HG03039 (cell line): Measurements from ENCODE around the gene PXMP2.
A peak's percentile ranks its signal among the peaks of the same experiment; 100 is the strongest.

Source experiments
- ATAC-seq: cut with Tn5 transposase; IDR thresholded peaks from one replicate; pipeline ENCODE4 v1.9.1; 2021; ENCODE audit warnings: mild to moderate bottlenecking, moderate library complexity; ENCODE audit not compliant: unreplicated experiment

PXMP2 gene

DNA sequence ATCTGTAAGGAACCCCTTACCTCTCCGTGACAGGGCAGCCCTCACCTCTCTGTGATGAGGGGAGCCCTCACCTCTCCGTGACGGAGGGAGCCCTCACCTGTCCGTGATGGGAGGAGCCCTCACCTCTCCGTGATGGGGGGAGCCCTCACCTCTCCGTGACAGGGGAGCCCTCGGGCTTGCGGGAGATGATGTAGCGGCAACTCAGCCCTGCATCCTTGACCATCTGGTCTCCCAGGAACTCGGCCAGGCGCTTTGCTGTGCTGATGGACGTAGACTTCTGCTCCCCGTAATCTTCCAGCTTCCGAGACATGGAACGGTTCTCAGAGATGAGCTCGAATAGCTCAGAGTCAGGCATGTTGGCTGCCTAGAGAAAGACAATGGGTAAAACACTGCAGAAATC is 28.2 kb upstream of the PXMP2 start:
- no peak for ATAC-seq

DNA sequence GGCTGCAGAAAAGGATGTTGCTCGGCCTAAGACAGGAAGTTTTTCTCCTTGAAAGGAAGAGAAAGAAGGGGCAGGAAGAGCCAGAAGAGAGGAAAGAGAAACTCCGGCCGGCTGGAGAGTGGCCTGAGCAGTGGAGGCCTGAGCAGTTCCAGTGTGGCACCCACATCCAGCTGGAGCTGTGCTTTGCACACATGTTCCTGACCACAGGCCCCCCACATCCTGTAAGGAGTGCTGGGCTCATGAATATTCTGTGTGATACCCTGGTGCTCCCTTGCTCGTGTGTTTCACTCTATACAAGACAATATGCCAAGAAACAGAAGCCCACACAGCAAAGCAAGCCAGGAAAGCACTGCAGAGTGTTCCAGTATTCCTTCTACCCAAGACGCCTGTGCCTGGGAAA is 27.3 kb upstream of the PXMP2 start:
- no peak for ATAC-seq

DNA sequence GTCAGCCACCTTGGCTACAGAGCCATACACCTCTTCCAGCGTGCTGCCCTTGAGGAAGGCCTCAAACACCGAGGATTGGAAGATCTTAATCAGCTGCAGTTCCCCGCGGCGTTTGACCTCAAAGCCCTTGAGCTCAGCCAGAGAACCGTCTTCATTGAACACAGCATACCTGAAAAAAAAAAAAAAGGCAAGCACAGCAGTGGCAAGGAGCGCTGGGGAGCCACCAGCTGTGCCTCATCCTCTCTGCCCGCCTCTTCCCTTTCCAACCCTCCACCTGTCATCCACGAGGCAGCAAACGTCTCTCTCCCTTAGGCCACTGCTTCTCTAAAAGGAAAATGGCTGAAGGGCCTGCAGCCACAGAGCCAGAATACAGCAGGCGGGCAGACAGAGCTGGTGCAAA is 26.4 kb upstream of the PXMP2 start:
- no peak for ATAC-seq

DNA sequence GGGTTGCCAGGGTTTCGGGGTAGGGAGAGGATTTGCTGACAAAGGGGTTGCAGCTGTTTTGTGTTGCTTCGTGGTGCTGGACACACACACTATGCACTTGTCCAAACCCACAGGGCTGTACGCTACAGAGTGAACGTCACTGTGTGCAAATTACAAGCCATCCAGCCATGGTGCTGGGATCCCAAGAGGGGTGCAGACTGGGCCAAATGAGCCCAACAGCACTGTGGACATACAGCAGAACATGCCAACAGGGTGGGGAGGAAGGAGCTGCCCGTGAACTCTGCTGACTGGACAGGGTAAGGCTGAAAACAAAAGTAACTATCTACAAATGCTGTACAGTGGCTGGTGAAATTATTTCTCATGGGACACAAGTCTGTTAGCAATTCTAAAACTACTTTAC is 25.4 kb upstream of the PXMP2 start:
- no peak for ATAC-seq

DNA sequence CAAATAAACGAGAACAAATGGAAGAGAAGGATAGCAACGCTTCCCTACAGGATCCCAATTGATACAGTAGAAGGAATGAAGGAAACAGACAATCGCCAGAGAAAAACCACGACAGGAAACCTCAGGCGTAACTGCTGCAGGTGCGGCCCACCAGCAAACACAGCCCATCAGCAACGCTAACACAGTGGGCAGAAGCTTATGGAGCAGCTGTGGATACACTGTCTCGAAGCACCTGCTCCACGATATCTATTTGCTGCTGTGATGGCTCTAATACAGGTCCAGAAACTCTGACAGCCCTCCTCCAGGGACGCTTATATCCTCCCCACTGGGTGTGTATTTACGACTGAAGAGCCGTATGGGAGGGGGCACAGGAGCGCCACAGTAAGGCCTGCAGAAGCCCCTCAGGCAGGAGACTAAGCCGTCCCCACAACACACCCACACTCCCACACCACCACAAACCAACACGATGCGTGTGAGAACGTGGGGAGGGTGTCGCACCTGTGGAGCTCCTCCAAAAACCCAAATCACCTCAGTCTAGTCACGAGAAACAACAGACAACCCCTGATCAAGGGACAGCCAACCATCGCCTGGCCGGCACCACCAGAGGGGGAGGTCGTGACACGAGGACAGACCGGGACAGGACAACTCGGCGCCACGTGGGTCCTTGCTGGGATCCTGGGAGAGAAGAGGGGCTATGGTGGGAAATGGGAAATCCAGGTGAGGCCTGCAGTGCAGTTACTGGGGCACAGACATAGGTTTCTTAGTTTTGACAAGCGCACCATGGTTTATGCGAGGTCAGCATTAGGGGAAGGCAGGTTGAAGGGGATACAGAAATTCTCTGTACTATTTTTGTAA is 24.3 kb upstream of the PXMP2 start:
- no peak for ATAC-seq

DNA sequence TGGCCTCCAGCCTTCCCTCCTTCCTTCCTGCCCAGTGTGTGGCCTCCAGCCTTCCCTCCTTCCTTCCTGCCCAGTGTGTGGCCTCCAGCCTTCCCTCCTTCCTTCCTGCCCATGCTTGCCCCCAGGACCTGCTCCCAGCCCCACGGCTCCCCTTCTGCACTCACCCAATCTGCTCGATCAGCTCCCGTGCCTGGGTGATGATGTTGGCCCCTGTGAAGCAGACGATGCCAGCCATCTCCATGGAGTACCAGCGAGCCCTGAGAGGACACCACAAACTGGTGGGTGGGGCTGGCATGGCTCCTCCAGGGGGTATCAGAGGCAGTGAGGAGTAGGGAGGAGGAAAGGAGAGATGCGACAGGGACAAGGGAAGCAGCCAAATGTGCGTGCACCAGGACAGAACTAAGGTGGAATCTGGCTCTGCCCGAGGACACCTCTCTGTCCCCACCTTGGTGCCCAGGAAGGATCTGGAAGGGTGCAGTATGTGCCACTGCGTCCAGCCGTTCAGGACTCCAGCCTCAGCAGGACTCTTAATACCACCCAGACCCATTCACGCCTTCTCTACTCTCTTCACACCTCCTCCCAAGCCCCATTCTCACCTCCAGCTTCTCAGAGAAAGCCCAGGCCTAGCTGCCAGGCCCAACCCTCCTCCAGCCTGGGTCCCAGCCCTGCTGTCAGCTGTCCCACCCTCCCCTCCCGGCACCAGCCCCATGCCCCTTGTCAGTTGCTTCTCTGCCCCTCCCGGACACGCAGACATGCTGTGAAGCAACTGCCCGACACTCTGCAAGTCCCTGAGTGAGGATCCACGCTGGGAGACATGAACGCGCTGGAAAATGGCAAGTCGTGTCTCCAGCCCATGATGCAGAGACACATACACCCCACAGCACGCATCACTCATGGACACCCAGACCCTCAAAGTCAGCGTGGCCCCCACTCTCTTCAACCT is 22.9 kb upstream of the PXMP2 start:
- ATAC-seq = no peak

DNA sequence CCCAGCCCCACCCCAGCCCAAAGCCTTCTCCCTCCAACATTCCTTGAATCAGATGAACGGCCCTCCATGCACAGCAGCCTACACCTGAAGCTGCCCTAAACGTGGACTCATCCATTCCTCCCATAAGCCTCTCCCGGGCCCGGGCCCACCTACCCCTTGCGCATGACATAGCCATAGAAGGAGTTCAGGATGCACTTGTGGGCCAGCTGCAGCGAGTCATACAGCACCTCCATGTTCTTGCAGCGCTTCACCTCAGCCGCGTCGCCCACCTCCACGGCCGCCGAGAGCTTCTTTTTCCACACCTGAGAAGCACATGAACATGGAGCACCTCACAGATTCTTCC is 22.3 kb upstream of the PXMP2 start:
- ATAC-seq = no peak

DNA sequence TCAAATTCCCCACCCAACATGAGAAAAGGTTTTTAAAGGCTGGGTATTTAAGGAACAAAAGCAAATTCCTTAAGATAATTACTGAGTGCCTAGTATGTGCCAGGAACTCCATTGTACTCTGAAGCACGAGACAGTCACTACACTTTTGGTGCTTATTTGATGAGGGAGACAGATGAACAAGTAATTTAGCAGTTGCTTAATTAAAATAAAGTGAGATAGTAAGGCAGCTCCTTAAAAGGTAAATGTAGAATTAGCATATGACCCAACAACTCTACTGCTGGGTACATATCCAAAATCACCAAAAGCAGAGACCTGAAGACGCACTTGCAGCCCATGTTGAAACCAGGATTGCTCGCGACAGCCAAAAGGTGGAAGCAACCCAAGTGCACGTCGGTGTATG is 21.6 kb upstream of the PXMP2 start:
- ATAC-seq = no peak

DNA sequence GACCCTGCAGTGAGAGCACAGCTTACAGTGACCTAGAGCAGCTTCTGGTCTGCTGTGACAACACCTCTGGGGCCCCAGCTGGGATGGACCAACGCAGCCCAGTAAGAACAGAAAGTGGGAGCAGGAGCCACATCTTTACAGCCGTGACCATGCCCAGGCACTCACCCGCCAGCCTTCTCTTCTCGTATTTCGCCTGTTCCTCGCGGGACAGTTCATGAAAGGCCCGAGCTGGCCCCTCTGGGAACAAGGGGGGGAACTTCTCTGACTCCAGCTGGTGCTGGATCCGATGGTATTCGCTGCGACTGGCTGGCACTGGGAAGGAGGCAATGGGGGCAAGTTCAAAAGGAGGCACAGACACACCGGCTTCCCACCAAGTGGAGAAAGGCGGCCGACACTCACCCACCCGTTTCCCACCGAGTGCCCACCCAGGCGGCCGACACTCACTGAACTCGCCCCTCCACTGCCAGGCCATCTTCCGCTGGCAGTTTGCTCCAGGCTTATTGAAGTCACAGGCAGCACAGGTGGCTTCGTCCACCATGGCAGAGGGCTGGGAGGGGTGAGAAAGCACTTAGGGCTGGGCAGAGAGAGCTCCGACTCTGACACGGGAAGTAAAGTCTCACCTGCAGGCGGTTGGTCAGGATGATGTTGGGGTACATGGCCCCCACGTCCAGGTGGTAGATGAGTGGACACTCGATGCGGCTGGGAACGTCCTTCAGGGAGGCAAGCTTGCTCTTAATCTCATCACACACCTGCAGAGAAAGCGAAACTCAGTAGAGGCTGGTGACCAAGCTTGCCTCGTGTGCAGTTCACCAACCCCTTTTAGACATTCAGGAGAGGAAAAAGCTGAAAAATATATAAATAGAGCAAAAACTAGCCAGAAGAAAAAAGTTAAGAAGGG is 18.9 kb upstream of the PXMP2 start:
- ATAC-seq = no peak

DNA sequence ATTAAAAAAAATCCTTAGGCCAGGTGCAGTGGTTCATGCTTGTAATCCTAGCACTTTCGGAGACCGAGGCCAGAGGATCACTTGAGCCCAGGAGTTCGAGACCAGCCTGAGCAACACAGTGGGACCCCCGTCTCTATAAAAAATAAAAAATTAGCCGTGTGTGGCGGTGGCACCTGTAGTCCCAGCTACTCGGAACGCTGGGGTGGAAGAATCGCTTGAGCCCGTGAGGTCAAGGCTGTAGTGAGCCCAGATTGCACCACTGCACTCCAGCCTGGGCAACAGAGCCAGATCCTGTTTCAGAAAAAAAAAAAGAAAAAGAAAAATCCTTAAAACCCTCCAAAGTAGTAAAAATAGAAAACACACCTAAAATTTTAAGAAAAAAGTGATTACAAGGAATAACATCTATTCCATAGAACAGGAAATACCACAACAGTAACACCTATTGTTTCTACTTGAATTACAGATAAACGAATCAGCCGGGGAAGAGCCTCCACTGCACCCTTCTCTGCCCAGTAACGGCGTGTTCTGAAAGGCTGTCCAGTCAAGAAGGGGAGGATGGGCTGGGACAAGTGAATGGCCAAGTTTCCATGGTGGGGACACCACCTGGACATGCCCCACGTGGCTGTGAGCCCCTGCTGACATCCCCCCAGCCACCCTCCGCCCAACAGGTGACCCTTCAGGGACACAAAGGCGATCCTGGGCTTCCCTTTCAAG is 18.1 kb upstream of the PXMP2 start:
- no peak for ATAC-seq

DNA sequence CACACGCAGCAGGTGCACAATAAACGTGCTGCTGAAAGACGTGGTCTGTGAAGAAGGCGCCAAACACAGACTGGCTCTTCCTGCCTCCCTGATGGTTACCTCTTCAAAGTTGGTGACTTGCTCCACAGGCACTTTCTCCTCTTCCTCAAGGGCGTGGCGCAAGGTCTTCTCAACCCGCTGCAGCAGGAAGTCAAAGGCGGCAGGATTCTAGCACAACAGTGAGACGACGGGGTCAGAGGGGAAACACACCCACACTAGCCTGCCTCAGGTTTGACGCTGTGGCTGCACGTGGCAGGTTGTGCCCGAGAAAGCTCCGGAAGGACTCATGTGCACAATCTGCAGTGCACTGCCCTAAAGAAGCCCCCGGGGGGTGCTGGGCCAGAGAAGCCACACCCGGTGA is 15.3 kb upstream of the PXMP2 start:
- ATAC-seq = no peak

DNA sequence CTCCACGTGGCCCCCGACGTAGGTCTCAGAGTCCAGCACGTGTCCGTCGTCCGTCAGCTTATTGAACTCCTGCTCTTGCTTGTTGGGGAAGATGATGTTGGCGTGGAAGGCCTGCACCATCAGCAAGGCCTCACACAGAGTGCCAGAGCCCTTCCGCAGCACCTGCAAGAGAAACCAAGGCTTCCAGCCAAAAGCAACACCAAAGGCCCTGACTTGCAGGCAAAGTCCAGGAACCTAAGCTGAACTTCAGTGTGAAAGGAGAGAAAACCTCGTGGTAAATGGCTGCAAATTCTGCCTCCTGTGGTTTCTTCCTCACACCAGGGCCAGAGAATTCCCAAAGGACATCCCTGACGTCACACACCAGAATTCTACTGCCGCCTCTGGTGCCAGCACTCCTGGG is 14.7 kb upstream of the PXMP2 start:
- no peak for ATAC-seq

DNA sequence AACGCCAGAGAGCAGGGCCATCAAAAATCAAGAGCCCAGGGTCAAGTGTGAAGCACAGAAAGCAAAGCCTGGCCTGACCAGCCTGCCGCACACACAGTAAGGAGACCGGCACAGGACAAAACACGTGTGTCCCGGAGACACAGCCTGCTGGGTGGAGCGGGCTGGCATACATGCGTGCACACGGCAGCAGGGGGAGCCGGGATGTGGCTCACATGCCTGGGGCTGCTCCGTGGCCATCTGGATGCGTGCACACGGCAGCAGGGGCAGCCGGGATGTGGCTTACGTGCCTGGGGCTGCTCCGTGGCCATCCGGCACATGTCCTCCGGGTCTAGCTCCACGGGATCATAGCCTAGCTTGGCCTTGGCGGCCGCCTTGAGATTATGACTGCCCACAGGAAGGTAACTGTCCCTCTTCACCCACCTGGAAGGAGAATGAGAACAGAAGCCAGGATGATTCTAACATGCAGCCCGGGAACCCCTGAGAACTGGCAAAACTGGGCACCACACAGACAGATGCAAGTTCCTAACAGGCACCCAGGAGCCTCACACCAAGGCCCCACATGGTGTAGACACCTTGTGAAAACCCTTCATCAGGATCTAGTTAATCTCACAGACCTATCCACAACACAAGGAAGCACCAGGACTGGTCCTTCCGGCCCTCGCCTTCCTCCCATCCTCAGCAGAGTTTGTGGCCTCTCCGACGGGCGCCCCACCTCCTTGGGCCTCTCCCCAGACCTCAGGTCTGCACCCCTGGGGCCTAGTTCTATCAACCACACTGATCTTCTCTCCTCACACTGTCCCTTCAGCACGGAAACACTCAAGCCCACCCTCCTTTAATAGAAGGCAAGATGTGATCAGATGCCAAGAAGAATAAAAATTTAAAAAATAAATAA is 13.9 kb upstream of the PXMP2 start:
- no peak for ATAC-seq

DNA sequence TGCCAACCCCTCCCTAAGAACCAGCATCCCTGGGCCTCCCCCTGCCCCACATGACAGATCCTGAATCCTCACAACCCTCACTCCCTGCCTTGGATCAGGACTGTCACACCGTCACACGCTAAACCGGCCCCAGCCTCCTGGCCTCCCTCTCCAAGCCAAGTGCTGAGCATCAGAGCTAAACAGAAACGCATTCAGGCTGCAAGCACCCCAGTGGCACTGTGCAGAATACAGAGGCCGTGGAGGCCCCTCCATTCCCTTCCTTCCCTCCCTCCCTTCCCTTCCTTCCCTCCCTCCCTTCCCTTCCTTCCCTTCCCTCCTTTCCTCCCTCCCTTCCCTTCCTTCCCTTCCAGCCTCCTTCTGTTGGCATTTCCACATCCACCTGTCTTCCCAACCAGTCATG is 12.8 kb upstream of the PXMP2 start:
- no peak for ATAC-seq

DNA sequence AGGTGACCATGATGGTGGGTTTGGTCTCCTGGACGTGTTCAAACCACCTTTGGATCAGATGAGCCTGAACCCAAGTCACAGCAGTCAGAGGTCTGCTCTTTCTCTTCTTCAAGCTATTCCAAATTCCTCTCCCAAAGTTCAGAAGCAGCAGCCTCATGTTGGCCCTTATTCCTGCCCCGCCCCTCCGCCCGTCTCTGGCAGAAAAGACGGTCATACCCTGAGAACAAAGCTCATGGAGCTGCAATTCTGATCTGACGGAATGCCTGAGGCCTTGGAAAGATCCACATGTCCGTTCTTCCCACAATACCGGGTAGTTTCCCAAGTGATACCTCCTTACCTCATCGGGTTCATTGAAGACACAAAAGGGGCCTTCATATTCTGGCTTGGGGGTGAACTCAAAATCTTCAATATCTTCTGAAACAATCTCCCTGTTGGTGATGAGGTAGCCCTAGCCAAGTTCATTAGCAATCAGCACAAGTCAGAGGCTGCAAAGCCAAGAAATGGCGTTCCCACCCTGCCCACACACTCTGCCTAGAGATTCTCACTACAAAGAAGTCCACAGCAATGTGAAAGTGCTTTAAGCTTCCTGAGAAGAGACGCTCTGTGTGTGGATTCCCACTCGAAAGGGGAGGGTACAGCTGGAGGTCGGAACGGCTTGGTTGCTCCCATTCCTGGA is 11.5 kb upstream of the PXMP2 start:
- no peak for ATAC-seq

DNA sequence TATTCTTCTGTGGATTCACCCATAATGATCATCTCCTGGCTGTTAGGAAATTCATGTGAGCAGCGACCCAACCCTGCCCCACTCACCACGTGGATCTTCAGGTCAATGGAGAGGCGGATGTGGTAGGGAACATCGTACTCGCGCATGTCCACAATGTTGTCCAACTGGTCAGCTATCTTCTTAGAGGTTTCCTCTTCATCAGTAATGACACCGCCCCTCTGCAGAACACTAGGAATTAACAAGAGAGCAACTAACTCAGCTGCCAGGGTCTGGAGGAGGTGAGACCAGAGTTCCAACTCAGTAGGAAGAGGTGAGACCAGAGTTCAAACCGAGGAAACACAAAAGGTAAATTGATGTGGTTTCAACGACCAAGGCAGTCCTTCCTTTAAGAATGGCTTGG is 9.9 kb upstream of the PXMP2 start:
- ATAC-seq = no peak

DNA sequence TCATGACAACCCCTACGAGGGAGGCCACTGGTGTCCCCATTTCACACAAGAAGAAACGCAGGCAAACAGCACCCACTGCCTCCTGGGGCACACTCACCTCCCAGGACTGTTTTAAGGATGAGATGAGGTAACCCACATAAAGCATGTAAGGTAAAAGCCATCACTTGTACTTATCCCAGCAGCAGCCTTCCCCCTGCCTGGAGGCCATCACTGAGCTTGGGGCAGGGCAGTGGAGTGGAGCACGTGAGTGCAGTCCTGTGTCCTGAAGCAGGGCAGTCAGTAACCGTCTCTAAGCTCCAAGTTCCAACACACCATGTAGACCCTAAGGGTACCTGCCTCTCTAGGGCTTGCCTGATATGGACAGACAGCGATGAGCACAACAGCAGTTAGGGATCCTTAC is 2.0 kb upstream of the PXMP2 start:
- no peak for ATAC-seq

DNA sequence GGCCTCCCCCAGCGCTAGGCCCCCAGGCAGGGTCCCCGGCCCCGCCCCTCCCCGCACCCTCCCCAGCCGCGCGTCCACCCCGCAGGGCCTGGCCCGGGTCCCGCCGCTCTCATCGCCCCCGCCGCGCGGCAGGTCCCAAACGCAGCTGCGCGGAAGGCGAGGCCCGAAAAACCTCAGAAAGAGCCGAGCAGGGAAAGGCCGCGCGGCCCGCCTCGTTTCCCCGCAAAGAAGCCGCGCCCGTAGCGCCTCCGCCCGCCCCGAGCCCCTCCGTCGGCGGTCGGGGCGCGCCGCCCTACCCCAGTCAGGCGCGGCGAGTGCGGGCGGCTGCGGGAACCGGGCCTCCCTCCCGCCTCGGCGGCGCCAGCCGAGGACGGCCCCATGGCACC is 569 bp upstream of the PXMP2 start:
- peak; percentile 17 for ATAC-seq

DNA sequence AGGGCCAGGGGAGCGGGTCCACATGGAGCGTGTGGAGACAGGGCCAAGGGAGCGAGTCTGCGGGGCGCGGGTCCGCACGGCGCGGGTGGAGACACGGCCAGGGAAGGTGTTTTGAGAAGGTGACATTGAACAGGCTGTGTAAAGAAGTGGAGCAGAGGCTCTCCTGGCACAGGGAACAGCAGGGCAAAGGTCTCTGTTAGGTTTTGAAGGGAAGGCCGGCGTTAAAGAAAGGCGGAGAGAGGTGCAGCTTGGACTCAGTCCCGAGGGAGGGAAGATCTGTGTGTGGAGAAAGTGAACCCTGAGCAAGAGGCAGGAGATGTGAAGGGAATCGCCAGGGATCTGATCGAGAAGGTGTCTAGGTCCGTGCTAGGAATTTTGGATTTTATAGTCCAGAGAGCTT is 1.8 kb downstream of the PXMP2 start:
- ATAC-seq = no peak
